ENCODE results near the gene KIFC1.

The KIFC1 gene

DNA sequence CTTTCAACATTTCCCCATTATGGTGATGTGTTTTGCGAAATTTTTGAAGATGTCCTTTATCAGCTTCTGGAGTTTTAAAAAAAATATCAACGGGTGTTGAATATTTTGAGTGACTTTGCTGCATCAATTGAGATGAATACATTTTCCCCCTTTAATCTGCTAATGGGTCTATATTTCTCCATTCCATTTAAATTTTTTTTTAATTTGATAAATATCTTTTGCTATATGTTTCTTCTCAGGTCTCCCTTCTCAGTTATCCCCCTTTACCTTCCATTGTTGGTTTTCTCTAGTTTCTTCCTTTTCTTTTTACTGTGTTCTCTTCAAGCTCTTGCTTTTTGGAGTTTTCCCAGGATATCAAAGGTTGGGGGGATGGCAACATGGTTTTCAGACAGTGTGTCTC lies 1.4 kb upstream of the KIFC1 start:
- peaks cover 19% of the 10 kb centered on the region for H3F3A ChIP-seq (ENCODE audit: insufficient read depth, low read length)
- H3K27me3 ChIP-seq (replicated peaks; ENCODE audit: insufficient read depth, low read length), result no peaks in the 10 kb centered on the region
- no peak overlapping the region for H3K4me3 ChIP-seq (ENCODE audit: low read length)
- no peak overlapping the region for H2AFZ ChIP-seq (ENCODE audit: low read length)
- no peaks in the 10 kb centered on the region for H3K9me3 ChIP-seq (replicated peaks; ENCODE audit: insufficient read depth, low read length)
- H4K20me1 ChIP-seq (ENCODE audit: insufficient read depth, low read length), result no peaks in the 10 kb centered on the region
- DNase-seq, result no peak
- H3K4me2 ChIP-seq (ENCODE audit: low read depth, low read length), result no peak overlapping the region
- H3K79me2 ChIP-seq (ENCODE audit: low read length), result peaks cover 35% of the 10 kb centered on the region
- H3K4me1 ChIP-seq (ENCODE audit: low read length), result peaks cover 21% of the 10 kb centered on the region
- H3K27ac ChIP-seq (ENCODE audit: low read length), result no peak overlapping the region
- no peak overlapping the region for H3K9ac ChIP-seq (ENCODE audit: low read length)
- no peaks in the 10 kb centered on the region for H3K36me3 ChIP-seq (replicated peaks; ENCODE audit: insufficient read depth, low read length)
- no peaks in the 10 kb centered on the region for H3K9me2 ChIP-seq (replicated peaks; ENCODE audit: insufficient read depth, low read length)
- TF ChIP-seq, protein P1, sequence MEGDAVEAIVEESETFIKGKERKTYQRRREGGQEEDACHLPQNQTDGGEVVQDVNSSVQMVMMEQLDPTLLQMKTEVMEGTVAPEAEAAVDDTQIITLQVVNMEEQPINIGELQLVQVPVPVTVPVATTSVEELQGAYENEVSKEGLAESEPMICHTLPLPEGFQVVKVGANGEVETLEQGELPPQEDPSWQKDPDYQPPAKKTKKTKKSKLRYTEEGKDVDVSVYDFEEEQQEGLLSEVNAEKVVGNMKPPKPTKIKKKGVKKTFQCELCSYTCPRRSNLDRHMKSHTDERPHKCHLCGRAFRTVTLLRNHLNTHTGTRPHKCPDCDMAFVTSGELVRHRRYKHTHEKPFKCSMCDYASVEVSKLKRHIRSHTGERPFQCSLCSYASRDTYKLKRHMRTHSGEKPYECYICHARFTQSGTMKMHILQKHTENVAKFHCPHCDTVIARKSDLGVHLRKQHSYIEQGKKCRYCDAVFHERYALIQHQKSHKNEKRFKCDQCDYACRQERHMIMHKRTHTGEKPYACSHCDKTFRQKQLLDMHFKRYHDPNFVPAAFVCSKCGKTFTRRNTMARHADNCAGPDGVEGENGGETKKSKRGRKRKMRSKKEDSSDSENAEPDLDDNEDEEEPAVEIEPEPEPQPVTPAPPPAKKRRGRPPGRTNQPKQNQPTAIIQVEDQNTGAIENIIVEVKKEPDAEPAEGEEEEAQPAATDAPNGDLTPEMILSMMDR (IDR thresholded peaks at IDR 0.05; ENCODE audit: low read length), result no peak
- TF ChIP-seq EZH2phosphoT487 (IDR thresholded peaks at IDR 0.05; ENCODE audit: low read length) (no peak), EZH2 (optimal IDR thresholded peaks at IDR 0.05; ENCODE audit: low read depth, low read length) (no peak)

DNA sequence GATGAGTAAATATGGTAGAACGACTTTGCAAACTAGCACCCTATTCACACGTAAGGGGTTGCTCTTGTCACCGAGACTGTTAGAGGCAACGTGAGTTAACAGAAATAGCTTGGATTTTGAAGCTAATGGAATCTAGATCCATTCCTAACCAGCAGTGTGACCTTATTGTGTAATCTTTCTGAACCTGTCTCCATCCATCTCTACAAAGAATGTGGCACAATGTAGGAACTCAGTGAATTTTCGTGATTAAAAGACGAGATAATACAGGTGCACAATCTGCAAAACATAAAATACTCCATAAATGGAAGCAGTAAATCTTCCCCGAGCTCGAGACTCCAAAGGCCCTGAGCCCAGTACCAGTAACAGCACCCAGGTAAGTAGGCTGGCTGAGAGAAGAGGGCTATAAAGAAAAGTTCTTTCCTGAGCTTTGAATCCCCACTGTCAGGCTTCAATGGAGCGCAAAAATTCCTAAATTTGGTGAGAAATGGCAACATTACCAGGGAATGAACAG lies 801 bp upstream of the KIFC1 start:
- H2AFZ ChIP-seq (ENCODE audit: low read length), result peak overlapping the region; percentile 57
- H3F3A ChIP-seq (ENCODE audit: insufficient read depth, low read length), result peaks cover 19% of the 10 kb centered on the region
- H4K20me1 ChIP-seq (ENCODE audit: insufficient read depth, low read length), result no peaks in the 10 kb centered on the region
- peak overlapping the region; percentile 76 for H3K27ac ChIP-seq (ENCODE audit: low read length)
- peak overlapping the region; percentile 43 for H3K4me2 ChIP-seq (ENCODE audit: low read depth, low read length)
- peak overlapping the region; percentile 46; the same call in 1 of the 2 replicates for H3K9ac ChIP-seq (ENCODE audit: low read length)
- DNase-seq, result no peak
- peak overlapping the region; percentile 25 for H3K4me3 ChIP-seq (ENCODE audit: low read length)
- H3K9me2 ChIP-seq (replicated peaks; ENCODE audit: insufficient read depth, low read length), result no peaks in the 10 kb centered on the region
- no peaks in the 10 kb centered on the region for H3K27me3 ChIP-seq (replicated peaks; ENCODE audit: insufficient read depth, low read length)
- H3K36me3 ChIP-seq (replicated peaks; ENCODE audit: insufficient read depth, low read length), result no peaks in the 10 kb centered on the region; the same call in 1 of the 2 replicates
- H3K9me3 ChIP-seq (replicated peaks; ENCODE audit: insufficient read depth, low read length), result no peaks in the 10 kb centered on the region
- peaks cover 41% of the 10 kb centered on the region for H3K79me2 ChIP-seq (ENCODE audit: low read length)
- TF ChIP-seq, protein P1 (IDR thresholded peaks at IDR 0.05; ENCODE audit: low read length), result no peak
- TF ChIP-seq EZH2phosphoT487 (IDR thresholded peaks at IDR 0.05; ENCODE audit: low read length) (no peak), EZH2 (optimal IDR thresholded peaks at IDR 0.05; ENCODE audit: low read depth, low read length) (no peak)
- peaks cover 21% of the 10 kb centered on the region for H3K4me1 ChIP-seq (ENCODE audit: low read length)

DNA sequence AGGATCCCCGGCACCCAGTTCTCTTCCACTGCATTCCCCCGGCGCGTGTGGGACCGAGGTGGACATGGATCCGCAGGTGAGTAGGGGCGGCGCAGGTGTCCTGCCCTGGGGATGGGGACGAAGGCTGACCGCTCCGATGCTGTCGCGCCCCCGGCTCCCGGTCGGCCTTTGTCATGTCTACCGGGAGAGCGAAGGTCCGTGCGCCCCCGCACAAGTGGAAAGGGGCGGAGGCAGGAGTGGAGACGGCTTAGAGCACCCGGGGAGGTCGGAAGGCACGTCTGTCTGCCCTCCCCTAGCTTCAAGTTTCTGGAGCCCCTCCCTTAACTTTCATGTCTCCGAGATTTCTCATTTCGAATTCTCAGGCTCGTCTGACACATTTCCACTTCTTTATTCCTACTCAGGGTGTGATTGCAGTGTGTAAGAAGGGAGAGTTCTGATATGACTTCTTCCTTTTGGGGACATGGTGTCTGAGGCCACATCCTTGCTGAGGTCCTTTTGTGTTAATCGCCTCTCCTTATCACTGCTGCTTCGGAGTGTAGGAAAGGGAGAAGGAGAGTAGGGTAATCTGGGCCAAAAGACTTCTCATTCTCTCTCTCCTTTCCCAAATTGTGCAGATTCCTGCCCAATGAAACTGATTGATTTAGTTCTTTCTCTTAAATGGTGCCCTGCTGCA lies 435 bp downstream of the KIFC1 start:
- H2AFZ ChIP-seq (ENCODE audit: low read length), result peak overlapping the region; percentile 40
- H3F3A ChIP-seq (ENCODE audit: insufficient read depth, low read length), result peaks cover 19% of the 10 kb centered on the region
- H3K9me3 ChIP-seq (replicated peaks; ENCODE audit: insufficient read depth, low read length), result no peaks in the 10 kb centered on the region
- peaks cover 21% of the 10 kb centered on the region for H3K4me1 ChIP-seq (ENCODE audit: low read length)
- no peaks in the 10 kb centered on the region for H3K9me2 ChIP-seq (replicated peaks; ENCODE audit: insufficient read depth, low read length)
- peak overlapping the region; percentile 85 for H3K4me3 ChIP-seq (ENCODE audit: low read length)
- DNase-seq, result peak; percentile 26
- H3K4me2 ChIP-seq (ENCODE audit: low read depth, low read length), result peak overlapping the region; percentile 84
- TF ChIP-seq EZH2 (optimal IDR thresholded peaks at IDR 0.05; ENCODE audit: low read depth, low read length) (no peak), EZH2phosphoT487 (IDR thresholded peaks at IDR 0.05; ENCODE audit: low read length) (no peak)
- TF ChIP-seq, protein P1 (IDR thresholded peaks at IDR 0.05; ENCODE audit: low read length), result no peak
- H3K79me2 ChIP-seq (ENCODE audit: low read length), result peaks cover 52% of the 10 kb centered on the region
- peaks cover 3% of the 10 kb centered on the region; the same call in 1 of the 2 replicates for H3K36me3 ChIP-seq (replicated peaks; ENCODE audit: insufficient read depth, low read length)
- H3K27ac ChIP-seq (ENCODE audit: low read length), result peak overlapping the region; percentile 76
- no peaks in the 10 kb centered on the region for H4K20me1 ChIP-seq (ENCODE audit: insufficient read depth, low read length)
- H3K27me3 ChIP-seq (replicated peaks; ENCODE audit: insufficient read depth, low read length), result no peaks in the 10 kb centered on the region
- peak overlapping the region; percentile 85 for H3K9ac ChIP-seq (ENCODE audit: low read length)

Measured in MM.1S (cell line).